ENCODE data around the gene RPS6KA2. TPM values are rescaled to one million over a fixed set of nuclear protein-coding genes. Genes with fewer than 3 reads are reported as not detected.

The RPS6KA2 gene
- total and polyA plus RNA-seq, 8 donors, result 7.9 to 95.4 (median 22.9) TPM

DNA sequence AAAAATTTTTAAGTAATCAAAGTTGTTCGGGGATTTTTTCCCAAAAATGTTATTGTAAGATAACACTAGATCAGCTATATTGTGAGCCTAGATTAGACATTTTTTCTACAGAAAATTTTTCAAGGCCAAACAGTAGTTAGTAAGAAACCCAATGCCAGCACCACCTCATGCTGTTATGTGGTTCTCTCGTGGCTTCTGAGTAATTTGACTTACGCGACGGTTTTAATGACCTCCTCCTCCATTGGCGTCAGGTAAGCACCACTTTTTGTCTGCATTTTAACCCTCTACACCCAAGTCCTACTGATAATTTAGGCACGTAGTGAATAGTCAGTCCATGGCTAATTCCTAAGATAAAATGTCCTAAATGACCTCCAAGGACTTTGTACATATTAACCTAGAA lies 9.7 kb downstream of the RPS6KA2 start:
- FAIRE-seq (no peak), DNase-seq (no peak), ATAC-seq (no peak)
- TF ChIP-seq, protein P1, sequence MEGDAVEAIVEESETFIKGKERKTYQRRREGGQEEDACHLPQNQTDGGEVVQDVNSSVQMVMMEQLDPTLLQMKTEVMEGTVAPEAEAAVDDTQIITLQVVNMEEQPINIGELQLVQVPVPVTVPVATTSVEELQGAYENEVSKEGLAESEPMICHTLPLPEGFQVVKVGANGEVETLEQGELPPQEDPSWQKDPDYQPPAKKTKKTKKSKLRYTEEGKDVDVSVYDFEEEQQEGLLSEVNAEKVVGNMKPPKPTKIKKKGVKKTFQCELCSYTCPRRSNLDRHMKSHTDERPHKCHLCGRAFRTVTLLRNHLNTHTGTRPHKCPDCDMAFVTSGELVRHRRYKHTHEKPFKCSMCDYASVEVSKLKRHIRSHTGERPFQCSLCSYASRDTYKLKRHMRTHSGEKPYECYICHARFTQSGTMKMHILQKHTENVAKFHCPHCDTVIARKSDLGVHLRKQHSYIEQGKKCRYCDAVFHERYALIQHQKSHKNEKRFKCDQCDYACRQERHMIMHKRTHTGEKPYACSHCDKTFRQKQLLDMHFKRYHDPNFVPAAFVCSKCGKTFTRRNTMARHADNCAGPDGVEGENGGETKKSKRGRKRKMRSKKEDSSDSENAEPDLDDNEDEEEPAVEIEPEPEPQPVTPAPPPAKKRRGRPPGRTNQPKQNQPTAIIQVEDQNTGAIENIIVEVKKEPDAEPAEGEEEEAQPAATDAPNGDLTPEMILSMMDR (IDR thresholded peaks at IDR 0.05), result no peak
- intact Hi-C loops (cut with DNase I), result no loop called here
- H3K36me3 ChIP-seq, result no peaks in the 10 kb centered on the region
- peaks cover 15 to 22% (median 21%) of the 10 kb centered on the region in 3 donors for H3K4me1 ChIP-seq
- no peak overlapping the region for H3K4me3 ChIP-seq
- H3K27ac ChIP-seq, result no peak overlapping the region
- no peaks in the 10 kb centered on the region for H3K9me3 ChIP-seq
- H3K27me3 ChIP-seq, result no peaks in the 10 kb centered on the region
- 62 to 72% methylated on average over 7 of the region's 7 CpGs for WGBS, 2 donors

DNA sequence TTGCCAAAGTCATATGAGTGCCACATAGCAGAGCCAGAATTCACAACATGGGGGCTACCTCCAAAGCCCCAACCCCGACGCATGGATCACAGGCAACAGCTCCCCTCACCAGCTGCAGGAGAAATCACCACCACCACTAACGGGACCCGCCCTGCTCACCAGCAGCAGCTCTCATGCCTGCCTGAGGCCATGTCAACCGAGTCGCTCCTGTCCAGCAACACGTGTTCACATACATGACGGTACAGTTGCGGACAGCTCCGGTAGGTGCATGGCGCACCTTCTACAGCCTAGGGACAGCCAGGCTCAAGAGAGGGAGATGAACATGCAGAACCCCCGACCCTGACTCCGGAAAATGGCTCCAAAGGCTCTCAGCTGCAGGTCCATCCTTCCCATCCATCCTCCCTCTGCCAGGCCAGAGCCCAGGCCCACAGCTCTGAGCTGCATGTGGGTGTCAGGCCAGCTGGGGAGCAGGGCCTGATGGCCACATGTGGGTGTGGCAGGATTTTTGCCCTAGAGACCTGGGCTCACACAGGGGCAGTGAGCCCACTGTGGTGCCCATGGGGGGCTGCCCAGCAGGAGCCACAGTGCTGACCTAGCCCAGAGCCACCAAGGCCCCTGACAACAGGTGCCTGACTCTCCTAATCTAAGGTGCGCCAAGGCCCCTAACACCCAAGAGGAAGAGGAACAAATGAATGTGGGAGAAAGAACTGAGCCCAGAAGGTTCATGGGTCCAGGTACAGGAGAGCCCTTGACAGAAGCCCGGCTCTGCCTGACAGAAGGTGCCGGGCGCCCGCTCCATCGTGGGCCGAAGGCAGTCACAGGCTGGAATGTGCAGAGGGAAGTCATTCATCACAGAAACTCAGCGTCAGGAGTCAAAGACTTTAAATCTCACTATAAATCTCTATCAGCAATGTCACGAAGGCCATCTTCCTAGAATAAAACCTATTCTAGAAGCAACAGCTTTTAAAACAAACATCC lies 10.5 kb downstream of the RPS6KA2 start:
- TF ChIP-seq, protein P1 (IDR thresholded peaks at IDR 0.05), result no peak
- no peaks in the 10 kb centered on the region for H3K9me3 ChIP-seq
- no peaks in the 10 kb centered on the region for H3K27me3 ChIP-seq
- DNase-seq (no peak), FAIRE-seq (no peak), ATAC-seq (no peak)
- intact Hi-C loops (cut with DNase I), result no loop called here
- H3K4me1 ChIP-seq, result peaks cover 15 to 22% (median 20%) of the 10 kb centered on the region in 3 donors
- no peaks in the 10 kb centered on the region for H3K36me3 ChIP-seq
- WGBS, 2 donors, result 92 to 95% methylated on average over 22 of the region's 22 CpGs
- H3K27ac ChIP-seq, result no peak overlapping the region
- no peak overlapping the region for H3K4me3 ChIP-seq

DNA sequence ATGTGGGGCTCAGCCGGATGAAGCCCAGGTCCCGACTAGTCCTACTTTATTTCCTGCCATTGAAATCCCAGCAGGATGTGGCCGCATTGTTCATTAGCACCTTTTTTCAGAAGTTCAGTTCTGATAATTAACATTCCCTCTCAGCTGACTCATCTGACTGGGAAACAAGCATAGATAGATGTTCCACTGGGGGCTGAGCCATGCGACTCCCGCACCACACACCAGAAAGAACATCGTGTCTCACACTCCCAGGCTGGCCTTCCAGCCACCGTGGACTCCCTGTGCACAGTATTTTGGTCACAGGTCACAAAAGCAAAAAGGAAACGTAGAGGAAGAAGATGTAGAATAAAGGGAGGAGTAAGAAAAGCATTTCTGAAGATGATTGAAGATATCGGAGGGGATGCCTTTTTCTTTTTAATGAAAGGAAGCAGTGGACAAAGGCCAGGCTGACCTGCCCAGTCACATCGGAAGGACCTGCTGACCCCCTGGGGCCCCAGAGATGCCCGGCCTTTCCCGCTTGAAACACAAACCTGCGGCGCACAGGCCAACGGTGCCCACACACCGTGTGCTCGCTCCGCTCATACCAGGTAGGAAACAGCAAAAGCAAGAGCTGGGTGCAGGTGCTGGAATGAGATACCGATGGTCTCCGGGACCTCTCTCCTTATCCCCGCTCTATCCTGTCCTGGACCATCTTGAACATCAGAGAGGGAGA lies 11.8 kb downstream of the RPS6KA2 start:
- TF ChIP-seq, protein P1 (IDR thresholded peaks at IDR 0.05), result no peak
- peaks cover 3 to 15% (median 7%) of the 10 kb centered on the region in 3 donors for H3K4me1 ChIP-seq
- DNase-seq, result no peak
- no peaks in the 10 kb centered on the region for H3K9me3 ChIP-seq
- no peaks in the 10 kb centered on the region for H3K27me3 ChIP-seq
- H3K4me3 ChIP-seq, result no peak overlapping the region
- H3K36me3 ChIP-seq, result no peaks in the 10 kb centered on the region
- FAIRE-seq, result no peak
- 91 to 95% methylated on average over 21 of the region's 21 CpGs for WGBS, 2 donors
- ATAC-seq, result no peak
- intact Hi-C loops (cut with DNase I), result no loop called here
- no peak overlapping the region for H3K27ac ChIP-seq

DNA sequence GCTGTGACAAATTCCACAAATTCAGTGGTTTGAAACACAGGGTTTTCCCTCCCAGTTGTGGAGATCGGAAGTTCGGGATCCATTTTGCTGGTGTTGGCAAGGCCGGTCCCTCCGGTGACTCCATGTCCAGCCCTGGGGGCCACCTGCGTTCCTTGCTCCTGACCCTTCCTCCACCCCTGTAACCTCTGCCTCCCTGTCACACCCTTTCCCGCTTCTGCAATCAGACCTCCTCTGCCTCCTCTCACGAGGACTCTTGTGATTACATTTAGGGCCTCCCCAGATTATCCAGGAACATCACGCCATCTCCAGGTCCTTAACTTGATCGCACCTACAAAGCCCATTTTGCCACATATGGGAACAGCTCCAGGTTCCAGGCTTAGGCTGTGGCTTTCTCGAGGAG lies 12.5 kb downstream of the RPS6KA2 start:
- ATAC-seq (no peak), DNase-seq (no peak), FAIRE-seq (no peak)
- Histone ChIP-seq H3K36me3 (no peaks in the 10 kb centered on the region), H3K4me3 (no peak overlapping the region), H3K9me3 (no peaks in the 10 kb centered on the region), H3K27me3 (no peaks in the 10 kb centered on the region), H3K4me1 (peaks cover 0 to 9% (median 4%) of the 10 kb centered on the region in 3 donors), H3K27ac (no peak overlapping the region)
- TF ChIP-seq, protein P1 (IDR thresholded peaks at IDR 0.05), result no peak
- intact Hi-C loops (cut with DNase I), result no loop called here
- 94 to 95% methylated on average over 10 of the region's 10 CpGs for WGBS, 2 donors
